ENCODE measurements around the gene AHI1. TPM values are rescaled to one million over a fixed set of nuclear protein-coding genes. Genes with fewer than 3 reads are reported as not detected.

Gene AHI1
- total RNA-seq, 1 donor from 2014 or later, result 23.2 TPM

DNA sequence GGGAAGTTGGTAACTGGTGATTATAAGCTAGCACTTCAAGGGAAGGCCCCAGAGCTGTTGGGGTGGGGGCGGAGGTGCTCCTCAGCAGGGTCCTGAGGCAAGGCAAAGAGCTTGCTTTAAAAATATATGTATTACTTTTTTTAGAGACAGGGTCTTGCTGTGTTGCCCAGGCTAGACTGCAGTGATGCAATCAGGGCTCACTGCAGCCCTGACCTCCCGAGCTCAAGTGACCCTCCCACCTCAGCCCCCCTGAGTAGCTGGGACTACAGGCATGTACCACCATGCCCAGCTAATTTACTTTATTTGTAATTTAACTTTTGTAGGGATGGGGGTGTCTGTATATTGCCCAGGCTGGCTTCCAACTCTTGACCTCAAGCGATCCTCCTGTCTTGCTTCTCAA, 229.3 kb downstream of the AHI1 start:
- no peaks in the 10 kb centered on the region for H3K27me3 Mint-ChIP-seq
- H3K4me3 Mint-ChIP-seq, result no peak overlapping the region
- DNase-seq (ENCODE audit: extremely low spot score, unreplicated experiment), result no peak
- H3K9me3 Mint-ChIP-seq, result no peaks in the 10 kb centered on the region
- H3K36me3 Mint-ChIP-seq, result no peaks in the 10 kb centered on the region
- H3K4me1 Mint-ChIP-seq (ENCODE audit: unreplicated experiment), result peaks cover 13% of the 10 kb centered on the region
- no peak overlapping the region for H3K27ac Mint-ChIP-seq
- TF ChIP-seq, protein P1, sequence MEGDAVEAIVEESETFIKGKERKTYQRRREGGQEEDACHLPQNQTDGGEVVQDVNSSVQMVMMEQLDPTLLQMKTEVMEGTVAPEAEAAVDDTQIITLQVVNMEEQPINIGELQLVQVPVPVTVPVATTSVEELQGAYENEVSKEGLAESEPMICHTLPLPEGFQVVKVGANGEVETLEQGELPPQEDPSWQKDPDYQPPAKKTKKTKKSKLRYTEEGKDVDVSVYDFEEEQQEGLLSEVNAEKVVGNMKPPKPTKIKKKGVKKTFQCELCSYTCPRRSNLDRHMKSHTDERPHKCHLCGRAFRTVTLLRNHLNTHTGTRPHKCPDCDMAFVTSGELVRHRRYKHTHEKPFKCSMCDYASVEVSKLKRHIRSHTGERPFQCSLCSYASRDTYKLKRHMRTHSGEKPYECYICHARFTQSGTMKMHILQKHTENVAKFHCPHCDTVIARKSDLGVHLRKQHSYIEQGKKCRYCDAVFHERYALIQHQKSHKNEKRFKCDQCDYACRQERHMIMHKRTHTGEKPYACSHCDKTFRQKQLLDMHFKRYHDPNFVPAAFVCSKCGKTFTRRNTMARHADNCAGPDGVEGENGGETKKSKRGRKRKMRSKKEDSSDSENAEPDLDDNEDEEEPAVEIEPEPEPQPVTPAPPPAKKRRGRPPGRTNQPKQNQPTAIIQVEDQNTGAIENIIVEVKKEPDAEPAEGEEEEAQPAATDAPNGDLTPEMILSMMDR (conservative IDR thresholded peaks at IDR 0.05), result no peak

DNA sequence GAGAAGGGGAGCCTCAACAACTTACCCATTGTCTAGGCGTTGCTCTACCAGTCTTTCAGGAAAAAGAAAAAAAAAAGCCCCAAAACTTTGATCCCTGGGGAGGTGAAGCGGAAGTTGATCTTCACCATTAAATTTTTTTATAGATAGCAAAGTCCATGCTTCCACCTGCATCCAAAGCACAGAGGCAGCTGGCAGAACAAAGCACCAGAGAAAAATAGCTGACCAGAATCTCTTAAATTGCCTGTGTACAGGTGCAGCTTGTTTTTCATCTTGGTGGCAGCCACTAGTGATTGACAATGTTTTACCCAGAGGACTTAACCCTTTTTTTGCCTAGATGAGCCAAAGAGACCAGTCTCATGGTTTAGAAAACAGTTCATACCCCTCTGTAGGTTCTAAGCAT, 230.5 kb downstream of the AHI1 start:
- Mint-ChIP-seq H3K36me3 (no peaks in the 10 kb centered on the region), H3K27ac (no peak overlapping the region), H3K4me3 (no peak overlapping the region), H3K4me1 (ENCODE audit: unreplicated experiment) (peaks cover 13% of the 10 kb centered on the region), H3K27me3 (no peaks in the 10 kb centered on the region), H3K9me3 (no peaks in the 10 kb centered on the region)
- no peak for DNase-seq (ENCODE audit: extremely low spot score, unreplicated experiment)
- TF ChIP-seq, protein P1 (conservative IDR thresholded peaks at IDR 0.05), result no peak

DNA sequence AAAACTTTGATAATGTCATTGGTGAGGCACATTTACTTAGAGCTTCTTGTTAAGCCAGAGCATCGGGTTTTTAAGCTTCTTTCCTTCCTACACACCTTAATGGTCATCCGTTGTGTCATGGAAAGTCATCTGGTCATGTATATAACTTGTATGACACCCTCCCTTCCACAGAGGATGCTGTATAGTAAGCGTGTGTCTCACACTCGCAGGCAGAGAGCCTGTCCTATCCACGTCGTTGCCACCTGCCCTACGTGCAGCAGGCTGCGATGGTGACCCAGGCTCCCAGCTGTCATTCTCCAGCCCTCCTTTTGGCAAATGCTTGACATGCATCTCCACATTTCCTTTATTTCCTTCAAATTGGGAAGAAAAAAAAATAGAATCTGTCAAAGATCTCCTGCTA, 230.9 kb downstream of the AHI1 start:
- H3K27ac Mint-ChIP-seq, result no peak overlapping the region
- DNase-seq (ENCODE audit: extremely low spot score, unreplicated experiment), result no peak
- no peaks in the 10 kb centered on the region for H3K27me3 Mint-ChIP-seq
- peaks cover 13% of the 10 kb centered on the region for H3K4me1 Mint-ChIP-seq (ENCODE audit: unreplicated experiment)
- no peaks in the 10 kb centered on the region for H3K36me3 Mint-ChIP-seq
- TF ChIP-seq, protein P1 (conservative IDR thresholded peaks at IDR 0.05), result no peak
- H3K4me3 Mint-ChIP-seq, result no peak overlapping the region
- H3K9me3 Mint-ChIP-seq, result no peaks in the 10 kb centered on the region

DNA sequence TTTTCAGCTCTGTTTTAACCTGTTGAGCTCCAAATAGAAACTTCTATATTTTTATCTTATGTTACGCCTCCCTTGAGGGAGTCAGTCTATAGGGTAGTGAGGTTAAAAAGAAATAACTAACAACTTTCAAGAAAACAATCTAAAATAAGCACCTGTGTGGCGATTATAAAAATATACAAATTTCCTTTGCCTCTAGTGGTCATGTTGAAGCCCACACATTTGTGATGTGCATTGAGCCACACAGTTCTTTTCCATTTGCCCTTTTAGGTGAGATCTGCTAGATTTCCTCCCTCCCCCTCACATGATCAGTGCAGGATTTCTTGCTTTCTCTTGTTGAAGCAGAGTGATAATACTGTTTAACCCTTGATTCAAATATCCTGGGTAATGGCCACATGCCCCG, 232.3 kb downstream of the AHI1 start:
- H3K4me3 Mint-ChIP-seq, result no peak overlapping the region
- H3K27me3 Mint-ChIP-seq, result no peaks in the 10 kb centered on the region
- H3K27ac Mint-ChIP-seq, result no peak overlapping the region
- TF ChIP-seq, protein P1 (conservative IDR thresholded peaks at IDR 0.05), result no peak
- no peak for DNase-seq (ENCODE audit: extremely low spot score, unreplicated experiment)
- no peaks in the 10 kb centered on the region for H3K9me3 Mint-ChIP-seq
- no peaks in the 10 kb centered on the region for H3K4me1 Mint-ChIP-seq (ENCODE audit: unreplicated experiment)
- H3K36me3 Mint-ChIP-seq, result no peaks in the 10 kb centered on the region

DNA sequence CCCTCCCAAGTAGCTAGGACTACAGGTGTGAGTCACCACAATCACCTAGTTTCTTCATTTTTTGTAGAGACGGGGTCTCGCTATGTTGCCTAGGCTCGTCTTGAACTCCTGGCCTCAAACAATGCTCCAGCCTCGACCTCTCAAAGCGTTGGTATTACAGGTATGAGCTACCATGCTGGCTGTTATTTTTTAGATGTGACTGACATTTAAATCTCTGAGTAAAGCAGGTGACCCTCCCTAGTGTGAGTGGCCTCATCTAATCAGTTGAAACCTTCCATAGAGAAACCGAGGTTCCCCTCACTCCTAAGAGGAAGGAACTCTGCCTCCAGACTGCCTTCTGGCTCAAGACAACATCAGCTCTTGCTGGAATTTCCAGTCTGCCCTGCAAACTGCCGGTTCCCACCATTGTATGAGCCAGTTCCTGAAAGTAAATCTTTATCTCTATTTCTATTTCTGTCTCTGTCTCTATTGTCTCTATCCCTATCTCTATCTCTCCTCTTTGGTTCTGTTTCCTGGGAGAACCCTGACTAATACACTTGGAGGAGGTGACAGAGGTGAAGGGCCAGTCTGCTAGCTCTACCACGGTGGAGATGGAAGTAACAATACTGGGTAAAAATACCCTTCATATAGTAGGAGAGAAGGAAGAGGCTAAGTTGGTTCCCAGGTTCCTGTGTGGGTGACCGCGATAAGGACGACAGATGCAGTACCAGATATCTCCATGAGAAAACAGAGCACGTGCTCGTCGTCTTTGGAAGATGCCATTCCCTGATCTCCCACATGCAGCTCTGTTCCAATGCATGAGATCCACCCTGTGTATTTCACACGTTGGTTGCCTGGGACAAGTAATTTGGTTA, 235.4 kb downstream of the AHI1 start:
- TF ChIP-seq, protein P1 (conservative IDR thresholded peaks at IDR 0.05), result no peak
- Mint-ChIP-seq H3K9me3 (no peaks in the 10 kb centered on the region), H3K27me3 (no peaks in the 10 kb centered on the region), H3K4me1 (ENCODE audit: unreplicated experiment) (no peaks in the 10 kb centered on the region), H3K27ac (no peak overlapping the region), H3K36me3 (no peaks in the 10 kb centered on the region), H3K4me3 (no peak overlapping the region)
- no peak for DNase-seq (ENCODE audit: extremely low spot score, unreplicated experiment)
